Left renal pelvis (tissue), 4 donors: ENCODE results near the gene DUSP2. TPM values are rescaled to one million over a fixed set of nuclear protein-coding genes. Genes with fewer than 3 reads are reported as not detected.
"Not testable (repeated sequence)": the region's sequence is repeated elsewhere in the genome, so short reads cannot be mapped to it uniquely, and the experiment has no call there.

Experiments used
- DNase-seq, 4 donors: peaks; one replicate each; pipeline ENCODE4 v3.0.0-alpha.2; 2013; ENCODE audit warnings: low read depth in 4 of 4, low spot score in 3 of 4
- polyA plus RNA-seq, 4 donors: library from polyadenylated mRNA; unstranded; fragments of 120-200 nt; gene quantifications; one replicate each; pipeline ENCODE4 v1.2.1, GENCODE V29; 2013; ENCODE audit not compliant: insufficient read length in 4 of 4

Gene DUSP2
- polyA plus RNA-seq, 4 donors: 2.7 to 9.6 (median 6.0) TPM

DNA sequence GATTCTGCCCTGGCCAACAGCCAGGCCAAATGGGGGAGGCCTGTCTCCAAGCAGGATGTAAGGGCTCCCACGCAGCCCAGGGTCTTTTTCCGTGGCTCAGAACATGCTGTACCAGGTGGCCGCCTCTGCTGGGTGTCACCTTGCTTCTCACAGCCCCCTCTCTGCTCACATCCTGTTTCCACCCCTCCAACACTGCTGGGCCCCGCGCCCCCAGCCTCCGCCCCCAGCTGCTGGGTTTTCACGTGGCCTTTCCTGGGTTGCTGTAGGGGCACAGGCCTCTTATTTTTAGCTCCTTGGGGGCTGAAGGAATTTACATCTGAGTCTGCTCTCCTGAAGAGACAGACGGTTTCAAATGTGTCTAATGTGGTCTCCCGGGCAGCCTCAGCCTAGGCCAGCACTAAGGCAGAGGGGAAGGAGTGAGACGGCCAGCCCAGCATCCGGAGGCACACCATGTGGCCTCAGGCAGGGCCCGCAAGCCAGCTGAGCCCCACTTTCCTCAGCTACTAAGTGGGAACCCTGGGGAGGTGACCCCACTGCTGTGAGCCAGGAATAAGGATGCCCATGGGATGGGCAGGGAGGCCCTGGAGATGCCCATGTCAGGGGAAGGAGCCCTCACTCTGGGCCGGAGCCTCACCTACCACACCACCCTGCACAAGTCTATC is 18.7 kb upstream of the DUSP2 start:
- DNase-seq: no peak

GRCh38 chr2:96163415-96163767 is 18.2 kb upstream of the DUSP2 start:
- no peak for DNase-seq

DNA sequence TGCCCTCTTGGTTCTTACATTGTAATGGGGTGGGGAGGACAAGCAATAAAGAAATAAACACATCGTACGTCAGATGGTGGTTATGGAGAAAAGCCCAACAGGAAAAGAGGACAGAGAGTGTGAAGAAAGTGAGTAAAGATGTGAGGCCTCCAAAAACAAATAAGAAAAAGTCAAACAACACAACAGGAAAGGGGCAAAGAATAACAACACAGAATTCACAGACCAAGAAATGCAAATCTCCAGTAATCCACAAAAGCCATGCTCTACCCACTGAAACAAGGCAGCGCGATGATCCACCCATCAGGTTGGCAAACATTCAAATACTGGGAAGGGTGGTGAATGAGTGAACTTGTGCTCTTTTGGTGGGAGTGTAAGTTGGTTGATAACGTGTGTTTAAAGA is 16.7 kb upstream of the DUSP2 start:
- no peak for DNase-seq

DNA sequence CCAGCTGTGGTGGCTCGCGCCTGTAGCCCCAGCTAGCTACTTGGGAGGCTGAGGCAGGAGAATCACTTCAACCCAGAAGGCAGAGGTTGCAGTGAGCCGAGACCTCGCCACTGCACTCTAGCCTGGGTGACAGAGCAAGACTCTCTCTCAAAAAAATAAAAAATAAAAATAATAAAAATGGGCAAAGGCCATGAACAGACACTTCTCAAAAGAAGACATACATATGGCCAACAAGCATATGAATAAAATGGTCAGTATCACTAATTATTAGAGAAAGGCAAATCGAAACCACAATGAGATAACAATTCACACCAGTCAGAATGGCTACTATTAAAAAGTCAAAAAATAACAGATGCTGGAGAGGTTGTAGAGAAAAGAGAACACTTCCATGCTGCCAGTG is 15.1 kb upstream of the DUSP2 start:
- DNase-seq: not testable (repeated sequence)

DNA sequence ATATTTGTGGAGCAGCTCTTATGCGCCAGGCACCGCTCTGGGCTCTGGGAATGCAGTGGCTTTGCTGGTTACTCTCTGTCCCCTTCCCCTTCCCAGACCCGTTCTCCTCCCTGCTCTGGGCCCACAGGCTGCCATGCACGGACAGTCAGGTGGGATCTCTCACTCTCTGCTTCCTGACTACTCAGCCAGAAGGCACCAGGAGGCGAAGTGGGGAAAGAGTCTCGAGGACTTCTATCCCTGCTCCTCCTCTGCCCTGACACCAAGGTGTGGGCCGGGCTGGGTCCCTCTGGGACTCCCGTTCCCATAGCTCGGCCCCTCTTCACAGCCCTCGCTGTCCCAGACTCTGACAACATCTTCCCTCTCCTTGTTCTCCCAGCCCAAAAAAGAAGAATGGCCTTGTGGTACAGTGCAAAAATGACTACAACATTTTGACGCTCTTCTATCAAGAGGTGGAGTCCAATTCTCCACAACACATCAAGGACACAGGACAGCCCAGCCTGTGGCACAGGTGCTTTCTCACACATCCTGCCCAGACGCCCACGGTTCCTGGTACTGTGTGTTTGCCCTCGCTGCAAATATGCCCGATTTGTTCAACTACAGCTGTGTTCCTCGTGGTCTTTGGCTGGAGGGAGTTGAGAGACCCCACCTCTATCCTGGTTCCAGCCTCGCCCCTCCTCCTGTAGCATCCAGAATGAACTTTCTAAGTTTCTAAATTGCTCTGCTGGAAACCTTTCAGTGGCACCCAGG is 14.0 kb upstream of the DUSP2 start:
- no peak for DNase-seq

- no peak for DNase-seq
Observed at GRCh38 chr2:96158554-96158940, 13.3 kb upstream of the DUSP2 start.

GRCh38 chr2:96157649-96158553 is 12.7 kb upstream of the DUSP2 start:
- no peak for DNase-seq

GRCh38 chr2:96156926-96157648 is 11.8 kb upstream of the DUSP2 start:
- DNase-seq: no peak

DNA sequence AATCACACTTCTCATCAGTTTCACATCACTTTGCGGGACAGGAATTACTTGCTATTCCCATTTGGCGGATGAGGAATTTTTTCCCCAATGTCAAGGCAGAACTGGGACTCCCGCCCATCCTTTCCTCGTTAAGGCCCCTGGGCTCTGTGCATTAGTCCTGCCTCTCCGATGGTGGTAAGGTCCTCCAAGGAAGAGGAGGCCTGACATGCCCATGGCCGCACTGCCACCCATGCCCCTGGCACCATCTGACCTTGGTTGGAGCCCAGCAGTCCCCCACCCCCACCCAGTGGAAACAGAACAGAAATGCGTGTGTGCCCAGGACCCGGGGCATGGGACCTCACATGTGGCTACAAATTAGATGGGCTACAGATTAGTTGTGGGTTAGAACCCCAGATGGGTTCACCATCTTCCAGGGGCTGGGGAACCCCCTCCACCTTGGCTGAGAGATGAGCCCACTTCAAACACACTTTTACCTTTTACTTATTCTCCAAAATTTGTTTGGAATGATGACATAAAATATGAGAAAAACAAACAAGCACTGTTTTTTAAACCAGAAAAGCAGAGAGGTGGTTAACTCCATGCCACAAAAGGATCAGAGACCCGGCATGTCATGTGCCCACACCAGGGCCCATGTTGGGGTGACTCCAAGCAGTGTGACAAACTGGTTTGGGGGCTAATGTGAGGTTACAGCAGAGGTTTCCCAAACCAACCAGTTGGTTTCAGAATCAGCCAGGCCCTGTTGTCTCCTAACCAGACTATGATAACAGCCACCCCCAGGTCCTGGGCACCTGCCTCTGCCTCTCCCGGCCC is 11.0 kb upstream of the DUSP2 start:
- DNase-seq: no peak

DNA sequence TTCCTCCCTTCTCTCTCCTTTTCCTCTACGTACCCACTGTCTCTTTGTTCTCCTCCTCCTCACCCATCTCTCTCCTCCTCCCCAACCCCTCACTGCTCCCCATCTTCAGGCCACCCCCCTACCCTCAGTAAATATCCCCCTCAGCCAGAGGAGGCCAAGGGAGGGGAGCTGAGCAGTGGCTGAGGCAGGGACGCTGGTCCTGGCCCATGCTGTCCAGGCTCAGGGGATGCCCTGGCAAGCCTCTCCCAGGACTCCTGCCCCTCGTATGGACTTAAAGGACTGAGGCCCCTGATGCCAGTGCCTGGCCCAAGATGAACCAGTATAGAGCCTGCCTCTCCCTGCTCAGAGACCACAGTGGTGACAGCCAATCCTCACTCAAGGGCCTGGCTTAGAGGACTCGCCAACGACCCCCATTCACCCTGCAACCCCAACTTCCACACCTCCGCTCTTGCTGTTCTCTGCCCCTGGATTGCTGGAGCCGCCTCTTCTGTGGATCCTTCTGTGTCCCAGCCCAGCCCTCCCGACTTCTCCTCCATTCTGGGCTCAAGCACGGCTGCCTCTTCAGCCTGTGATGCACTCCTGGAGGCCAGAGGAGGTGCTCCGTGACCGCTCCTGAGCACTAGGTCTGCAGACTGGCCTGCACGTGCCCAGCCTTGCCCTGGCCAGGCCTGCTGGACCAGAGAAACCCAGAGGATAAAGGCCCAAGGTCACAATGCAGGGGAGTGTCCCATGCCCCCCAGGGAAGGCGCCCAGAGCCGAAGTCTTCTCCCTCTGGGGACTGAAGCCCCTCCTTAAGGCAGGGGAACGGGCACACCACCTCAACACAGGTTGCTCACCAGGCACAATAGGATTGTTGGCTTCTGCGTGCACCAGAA is 9.5 kb upstream of the DUSP2 start:
- DNase-seq: no peak

GRCh38 chr2:96153991-96154431 is 8.8 kb upstream of the DUSP2 start:
- DNase-seq: no peak

GRCh38 chr2:96153291-96153713 is 8.1 kb upstream of the DUSP2 start:
- DNase-seq: no peak

GRCh38 chr2:96152304-96153161 is 7.3 kb upstream of the DUSP2 start:
- DNase-seq: no peak

DNA sequence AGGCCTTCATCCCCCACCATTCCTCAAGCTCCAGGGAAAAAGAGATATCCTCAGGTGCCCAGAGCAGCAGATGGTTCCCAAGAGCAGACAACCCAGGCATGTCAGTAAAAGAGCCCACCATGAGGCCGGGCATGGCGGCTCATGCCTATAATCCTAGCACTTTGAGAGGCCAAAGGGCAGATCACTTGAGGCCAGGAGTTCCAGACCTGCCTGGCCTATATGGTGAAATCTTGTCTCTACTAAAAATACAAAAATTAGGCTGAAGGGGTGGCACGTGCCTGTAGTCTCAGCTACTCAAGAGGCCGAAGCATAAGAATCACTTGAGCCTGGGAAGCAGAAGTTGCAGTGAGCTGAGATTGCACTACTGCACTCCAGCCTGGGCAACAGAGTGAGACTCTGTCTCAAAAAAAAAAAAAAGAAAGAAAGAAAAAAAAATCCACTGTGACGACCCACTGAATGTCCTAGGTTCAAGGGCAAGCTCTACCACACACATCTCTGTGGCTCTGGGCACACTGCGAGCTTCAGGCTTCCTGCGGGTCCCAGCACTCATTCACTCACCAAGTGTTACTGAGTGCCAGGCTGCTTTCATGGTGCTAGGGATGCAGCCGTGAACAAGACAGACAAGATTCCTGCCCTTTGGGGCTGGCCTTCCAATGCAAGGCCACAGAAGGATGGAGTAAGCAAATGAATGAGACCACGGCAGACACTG is 6.5 kb upstream of the DUSP2 start:
- DNase-seq: no peak

GRCh38 chr2:96150791-96151594 is 5.8 kb upstream of the DUSP2 start:
- DNase-seq: no peak

DNA sequence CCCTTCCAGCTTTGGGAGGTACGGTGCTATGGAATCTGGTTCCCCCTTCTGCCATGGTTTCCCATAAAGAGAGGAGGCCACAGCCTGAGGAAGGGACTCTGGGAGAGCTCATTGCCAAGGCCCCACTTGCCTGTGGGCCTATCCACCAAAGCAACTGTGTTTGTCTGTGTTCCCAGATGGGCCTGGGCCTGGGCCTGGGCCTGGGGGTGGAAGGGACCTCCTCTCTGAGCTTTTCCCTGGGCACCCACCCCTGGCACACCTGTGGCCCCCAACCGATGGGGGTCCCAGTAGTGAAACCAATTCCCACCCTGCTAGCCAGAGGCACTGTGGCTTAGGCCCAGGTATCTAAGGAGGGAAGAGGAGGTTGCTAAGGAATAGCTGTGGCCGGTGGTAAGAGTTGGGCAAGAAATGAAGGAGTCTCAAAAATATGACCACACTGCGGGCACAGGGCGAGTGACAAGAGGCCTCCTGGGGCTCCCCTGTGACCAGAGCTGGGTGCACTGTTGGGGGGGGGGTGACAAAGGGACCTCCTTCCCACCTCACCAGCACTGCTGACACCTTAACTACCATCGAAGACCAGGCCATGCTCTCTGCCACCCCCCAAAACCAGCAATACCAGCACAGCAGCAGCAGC is 4.9 kb upstream of the DUSP2 start:
- DNase-seq: no peak
